GM12878 (cell line): Measurements from ENCODE around the gene NKIRAS1. TPM values are rescaled to one million over a fixed set of nuclear protein-coding genes. Genes with fewer than 3 reads are reported as not detected.

Source experiments
- BHLHE40 ChIP-seq, 2 experiments: fragments of 450-650 bp in 1 of 2; IDR thresholded peaks; 2 replicates each; pipeline ENCODE4 v1.6.1; 2011 to 2017; ENCODE audit warnings: low read depth in 2 of 2, borderline replicate concordance in 1 of 2, improper control_type of control experiment in 1 of 2, low read length in 1 of 2, mild to moderate bottlenecking in 1 of 2
- PBX3 ChIP-seq: IDR thresholded peaks from 2 replicates; pipeline ENCODE4 v1.6.1; 2011; ENCODE audit warnings: mild to moderate bottlenecking, low read depth, low read length, moderate library complexity; ENCODE audit not compliant: insufficient replicate concordance
- SMAD5 ChIP-seq: IDR thresholded peaks from 2 replicates; pipeline ENCODE4 v1.6.1; 2016; ENCODE audit warnings: antibody characterized with exemption, low read depth
- SMC3 ChIP-seq: IDR thresholded peaks from 2 replicates; pipeline ENCODE4 v1.6.1; 2011; ENCODE audit warnings: low read length, improper control_type of control experiment, borderline replicate concordance
- SPI1 ChIP-seq: IDR thresholded peaks from 2 replicates; pipeline ENCODE4 v1.6.1; 2011; ENCODE audit warnings: low read depth, mild to moderate bottlenecking, low read length, moderate library complexity, borderline replicate concordance; ENCODE audit not compliant: insufficient read depth
- SUPT20H ChIP-seq: IDR thresholded peaks from 2 replicates; pipeline ENCODE4 v1.6.1; 2011; ENCODE audit warnings: low read depth, mild to moderate bottlenecking, low read length, moderate library complexity, borderline replicate concordance; ENCODE audit not compliant: control insufficient read depth
- TCF7 ChIP-seq: IDR thresholded peaks from 2 replicates; pipeline ENCODE4 v1.6.1; 2014; ENCODE audit warnings: antibody characterized with exemption, borderline replicate concordance
- ZNF384 ChIP-seq: IDR thresholded peaks from 2 replicates; pipeline ENCODE4 v1.6.1; 2012; ENCODE audit warnings: low read depth, mild to moderate bottlenecking, low read length, improper control_type of control experiment, borderline replicate concordance
- polyA plus RNA-seq, 11 experiments: library from polyadenylated mRNA; depleted of rRNA in 4 of 11; unstranded in 6 of 11; stranded (reverse) in 5 of 11; fragments of >200 nt; fragmentation: Nextera tagmentation in 4 of 11; fragmentation: Illumina TruSeq in 1 of 11; extraction: Ambion mirVana in 4 of 11; extraction: Trizol in 1 of 11; gene quantifications; 1 replicate in 1 of 11; 2 replicates in 10 of 11; pipeline versions ENCODE4 v1.2.1 to v1.2.3, GENCODE V29; 2011 to 2016; ENCODE audit warnings: inconsistent platforms in 2 of 11, missing spikeins in 2 of 11, low read depth in 1 of 11
- total RNA-seq, 4 experiments: library from RNA; depleted of rRNA in 3 of 4; stranded (reverse); fragments of >200 nt in 3 of 4; fragmentation: Illumina TruSeq in 1 of 4; extraction: Trizol in 1 of 4; gene quantifications; 2 replicates each; pipeline versions ENCODE4 v1.2.1 to v1.2.3, GENCODE V29; 2013 to 2021

The NKIRAS1 gene
- total and polyA plus RNA-seq, 10 of the 15 experiments (the other 5 are each of a cell fraction or from before 2014, with no cell fraction given) = 7.1 to 17.9 (median 10.9) TPM

DNA sequence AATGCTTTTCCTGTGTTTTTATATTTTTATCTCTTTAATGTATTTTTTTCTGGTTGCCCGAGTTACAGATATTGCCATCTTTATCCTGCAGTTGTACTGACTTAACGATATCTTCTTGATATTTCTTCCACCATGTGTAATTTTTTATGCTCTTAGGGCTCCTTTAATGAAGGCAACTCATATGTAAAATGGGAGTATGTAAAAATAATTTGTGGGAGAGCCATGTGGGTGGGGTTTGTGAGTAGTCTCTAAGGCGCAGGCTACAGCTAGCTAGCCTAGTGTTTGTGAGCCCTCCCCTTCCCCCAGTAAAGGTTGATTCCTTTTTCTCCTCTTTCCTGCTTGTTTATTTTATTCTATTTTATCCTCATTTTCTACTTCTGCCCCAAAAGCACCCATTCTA lies 72.9 kb downstream of the NKIRAS1 start (continued):
- TF ChIP-seq PBX3 (no peak), SMAD5 (no peak), SUPT20H (no peak), ZNF384 (no peak), SMC3 (no peak), SPI1 (no peak), BHLHE40 (IDR thresholded peaks at IDR 0.05; ENCODE audit: borderline replicate concordance in 1 of 2, low read depth in 2 of 2, low read length in 1 of 2) (no peak), TCF7 (no peak)

Other genes with a start within 250 kb of the NKIRAS1 start
- 110 and 129 TPM in 2 replicates for gene UBE2E1, start 111.0 kb downstream of the NKIRAS1 start, total RNA-seq (2014; rRNA removed)
- 230 and 236 TPM in 2 replicates for gene UBE2E1, start 111.0 kb downstream of the NKIRAS1 start, total RNA-seq (2014; rRNA removed; fragmentation: Illumina TruSeq; extraction: Trizol)
- 162 and 167 TPM in 2 replicates for gene UBE2E1, start 111.0 kb downstream of the NKIRAS1 start, total RNA-seq (2021)
- gene UBE2E1, start 111.0 kb downstream of the NKIRAS1 start, polyA plus RNA-seq (2011; rRNA removed) = 425 and 698 TPM in 2 replicates
- 282 and 450 TPM in 2 replicates for gene UBE2E1, start 111.0 kb downstream of the NKIRAS1 start, polyA plus RNA-seq (2014; fragmentation: Illumina TruSeq; extraction: Trizol)
- gene UBE2E1, start 111.0 kb downstream of the NKIRAS1 start, polyA plus RNA-seq (2014; fragmentation: Nextera tagmentation; extraction: Ambion mirVana) = 100 to 1,000 TPM; 113 to 128 TPM
- 159 and 202 TPM in 2 replicates for gene UBE2E1, start 111.0 kb downstream of the NKIRAS1 start, polyA plus RNA-seq (2014; rRNA removed)
- gene UBE2E1, start 111.0 kb downstream of the NKIRAS1 start, polyA plus RNA-seq (2016; fragmentation: Nextera tagmentation; extraction: Ambion mirVana) = 10 to 100 TPM; 18.7 to 21.8 TPM
- 3,114 and 3,350 TPM in 2 replicates for gene RPL15, start 142 bp upstream of the NKIRAS1 start, total RNA-seq (2014; rRNA removed)
- gene RPL15, start 142 bp upstream of the NKIRAS1 start, total RNA-seq (2014; rRNA removed; fragmentation: Illumina TruSeq; extraction: Trizol) = 3,391 and 3,433 TPM in 2 replicates
- 2,942 and 3,030 TPM in 2 replicates for gene RPL15, start 142 bp upstream of the NKIRAS1 start, total RNA-seq (2021)
- 3,424 and 4,734 TPM in 2 replicates for gene RPL15, start 142 bp upstream of the NKIRAS1 start, polyA plus RNA-seq (2011; rRNA removed)
- gene RPL15, start 142 bp upstream of the NKIRAS1 start, polyA plus RNA-seq (2014; fragmentation: Illumina TruSeq; extraction: Trizol) = 2,502 and 4,642 TPM in 2 replicates
- over 10,000 TPM in 1 of 2 experiments, 1,000 to 10,000 TPM in 1; 6,967 to 10,761 TPM for gene RPL15, start 142 bp upstream of the NKIRAS1 start, polyA plus RNA-seq (2014; fragmentation: Nextera tagmentation; extraction: Ambion mirVana)
- 5,703 and 6,539 TPM in 2 replicates for gene RPL15, start 142 bp upstream of the NKIRAS1 start, polyA plus RNA-seq (2014; rRNA removed)
- 1,000 to 10,000 TPM; 2,885 to 2,955 TPM for gene RPL15, start 142 bp upstream of the NKIRAS1 start, polyA plus RNA-seq (2016; fragmentation: Nextera tagmentation; extraction: Ambion mirVana)
- gene NR1D2, start 28.3 kb upstream of the NKIRAS1 start, total RNA-seq (2014; rRNA removed) = 2.3 and 2.5 TPM in 2 replicates
- 3.7 TPM in 2 replicates for gene NR1D2, start 28.3 kb upstream of the NKIRAS1 start, total RNA-seq (2014; rRNA removed; fragmentation: Illumina TruSeq; extraction: Trizol)
- 4.5 and 5.3 TPM in 2 replicates for gene NR1D2, start 28.3 kb upstream of the NKIRAS1 start, total RNA-seq (2021)
- 3.9 and 5.4 TPM in 2 replicates for gene NR1D2, start 28.3 kb upstream of the NKIRAS1 start, polyA plus RNA-seq (2011; rRNA removed)
- 3.5 and 5.4 TPM in 2 replicates for gene NR1D2, start 28.3 kb upstream of the NKIRAS1 start, polyA plus RNA-seq (2014; fragmentation: Illumina TruSeq; extraction: Trizol)
- 1 to 10 TPM in 1 of 2 experiments, under 1 TPM in 1; 0.98 to 1.5 TPM for gene NR1D2, start 28.3 kb upstream of the NKIRAS1 start, polyA plus RNA-seq (2014; fragmentation: Nextera tagmentation; extraction: Ambion mirVana)
- 1.5 TPM in 2 replicates for gene NR1D2, start 28.3 kb upstream of the NKIRAS1 start, polyA plus RNA-seq (2014; rRNA removed)
- gene NR1D2, start 28.3 kb upstream of the NKIRAS1 start, polyA plus RNA-seq (2016; fragmentation: Nextera tagmentation; extraction: Ambion mirVana) = 1 to 10 TPM in 1 of 2 experiments, under 1 TPM in 1; 0.67 to 2.7 TPM